Spinal cord (tissue), 10 donors: ENCODE data around the gene TENM3. TPM values are rescaled to one million over a fixed set of nuclear protein-coding genes. Genes with fewer than 3 reads are reported as not detected.

ENCODE experiments used
- DNase-seq, 6 donors: peaks; one replicate each; pipeline versions ENCODE4 v3.0.0 to v3.0.0-alpha.2; 2013 to 2015; ENCODE audit warnings: low spot score in 6 of 6, low read depth in 4 of 6
- H3K27ac ChIP-seq: one replicate; pipeline ENCODE4 v1.5.1; 2013; ENCODE audit warnings: low read depth, low read length, control low read depth
- H3K27me3 ChIP-seq: one replicate; pipeline ENCODE4 v1.6.1; 2013; ENCODE audit warnings: low read length; ENCODE audit not compliant: control insufficient read depth, insufficient read depth
- H3K36me3 ChIP-seq: one replicate; pipeline ENCODE4 v1.6.1; 2013; ENCODE audit warnings: low read length; ENCODE audit not compliant: control insufficient read depth, insufficient read depth
- H3K4me1 ChIP-seq: one replicate; pipeline ENCODE4 v1.6.1; 2013; ENCODE audit warnings: low read length; ENCODE audit not compliant: control insufficient read depth, insufficient read depth
- H3K4me3 ChIP-seq: one replicate; pipeline ENCODE4 v1.5.1; 2013; ENCODE audit warnings: low read depth, low read length, control low read depth
- H3K9me3 ChIP-seq: one replicate; pipeline ENCODE4 v1.6.1; 2013; ENCODE audit warnings: low read length; ENCODE audit not compliant: control insufficient read depth, insufficient read depth
- WGBS: methylation state at CpG from one replicate; pipeline ENCODE4 v1.1.5; 2013; ENCODE audit warnings: missing lambda C conversion rate; ENCODE audit not compliant: insufficient coverage; 5-methylcytosine and 5-hydroxymethylcytosine counted together
- polyA plus RNA-seq, 2 donors: library from polyadenylated mRNA; unstranded; fragments of 120-200 nt; gene quantifications; one replicate each; pipeline ENCODE4 v1.2.1, GENCODE V29; 2013; ENCODE audit not compliant: insufficient read length in 2 of 2
- total RNA-seq, 2 donors: library from RNA; depleted of rRNA in 1 of 2; stranded (reverse); fragments of 120-200 nt in 1 of 2; fragments of >200 nt in 1 of 2; gene quantifications; one replicate each; pipeline versions ENCODE4 v1.2.3 to v1.2.4, GENCODE V29; 2013 to 2014
- donor health status: healthy.

The TENM3 gene
- total and polyA plus RNA-seq, 4 donors, result 25.8 to 57.5 (median 38.7) TPM

DNA sequence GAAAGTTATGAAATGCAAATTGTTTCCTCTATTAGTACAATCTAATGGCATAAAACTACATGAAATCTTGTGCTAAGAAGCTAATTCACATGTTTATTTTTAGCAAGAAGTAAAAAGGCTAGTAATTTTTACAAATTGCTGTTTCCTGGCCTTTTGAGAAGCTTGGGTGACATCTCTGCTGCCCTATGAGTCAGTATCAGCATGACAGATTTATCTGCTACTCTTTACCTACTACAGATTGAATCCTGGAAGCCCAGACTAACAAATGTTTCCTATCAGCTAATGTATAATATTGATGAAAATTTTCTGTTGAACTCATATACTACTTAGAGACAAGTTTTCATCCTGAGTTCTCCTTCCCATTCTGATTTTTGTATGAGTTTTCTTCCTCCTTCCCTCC lies 441.6 kb downstream of the TENM3 start:
- H3K27me3 ChIP-seq, result no peaks in the 10 kb centered on the region
- H3K4me3 ChIP-seq, result no peak overlapping the region
- H3K4me1 ChIP-seq, result peaks cover 2% of the 10 kb centered on the region
- H3K36me3 ChIP-seq, result no peaks in the 10 kb centered on the region
- H3K27ac ChIP-seq, result no peak overlapping the region
- no peaks in the 10 kb centered on the region for H3K9me3 ChIP-seq
- no peak for DNase-seq

DNA sequence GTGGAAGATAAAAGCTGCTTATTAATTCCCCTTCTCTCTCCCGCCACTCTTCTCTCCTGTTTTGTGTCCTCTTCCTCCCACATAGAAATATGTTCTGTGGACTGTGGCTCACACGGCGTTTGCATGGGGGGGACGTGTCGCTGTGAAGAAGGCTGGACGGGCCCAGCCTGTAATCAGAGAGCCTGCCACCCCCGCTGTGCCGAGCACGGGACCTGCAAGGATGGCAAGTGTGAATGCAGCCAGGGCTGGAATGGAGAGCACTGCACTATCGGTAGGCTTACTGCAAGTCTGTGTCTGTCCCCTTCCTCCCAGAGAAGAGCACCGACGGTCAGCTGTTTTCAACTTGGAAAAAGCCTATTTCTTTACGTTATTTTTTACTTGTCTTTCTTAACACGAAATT lies 444.9 kb downstream of the TENM3 start:
- H3K9me3 ChIP-seq, result no peaks in the 10 kb centered on the region
- peaks cover 2% of the 10 kb centered on the region for H3K36me3 ChIP-seq
- no peak overlapping the region for H3K4me3 ChIP-seq
- no peaks in the 10 kb centered on the region for H3K4me1 ChIP-seq
- DNase-seq, result no peak
- WGBS, result 51% methylated on average over 9 of the region's 14 CpGs
- no peaks in the 10 kb centered on the region for H3K27me3 ChIP-seq
- H3K27ac ChIP-seq, result no peak overlapping the region

DNA sequence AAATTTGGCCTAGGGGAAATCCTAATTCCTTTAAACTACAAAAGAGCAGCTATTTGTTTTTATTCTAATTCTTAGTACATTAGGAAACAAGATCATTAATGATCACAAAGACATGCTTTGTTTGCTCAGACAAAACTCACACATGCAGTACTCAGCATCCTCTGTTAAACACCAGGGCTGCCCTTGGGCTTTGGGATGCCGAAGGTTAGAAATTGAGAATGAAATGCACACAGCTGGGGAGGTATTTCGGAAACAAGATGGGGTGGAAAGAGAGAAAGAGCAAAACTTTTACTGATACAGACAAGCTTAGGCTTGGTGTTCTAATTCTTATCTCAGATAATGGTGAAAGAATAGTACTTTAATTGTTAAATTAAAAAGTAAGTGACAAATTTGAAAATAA lies 451.3 kb downstream of the TENM3 start:
- H3K4me1 ChIP-seq, result no peaks in the 10 kb centered on the region
- H3K4me3 ChIP-seq, result no peak overlapping the region
- DNase-seq, result no peak
- H3K36me3 ChIP-seq, result peaks cover 2% of the 10 kb centered on the region
- no peaks in the 10 kb centered on the region for H3K9me3 ChIP-seq
- H3K27ac ChIP-seq, result no peak overlapping the region
- WGBS, result 100% methylated on average over 1 of the region's 2 CpGs
- no peaks in the 10 kb centered on the region for H3K27me3 ChIP-seq

DNA sequence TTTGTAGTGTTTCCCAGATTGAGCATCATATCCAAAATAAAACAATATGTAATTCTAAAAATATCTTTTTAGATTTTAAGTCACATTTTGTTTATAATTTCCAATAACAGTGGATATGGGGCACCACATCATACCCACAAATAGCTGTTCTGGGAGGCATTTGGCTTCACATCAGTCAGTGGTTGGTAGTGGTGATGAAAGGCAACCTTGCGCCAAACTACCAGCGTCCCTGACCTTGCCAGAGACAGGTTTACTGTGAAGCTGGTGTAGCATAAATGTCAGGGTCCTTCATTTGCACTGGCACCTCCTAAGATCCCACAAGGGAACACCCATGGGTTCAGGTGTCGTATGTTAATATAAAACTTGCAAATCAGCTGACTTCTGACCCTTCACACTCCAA lies 451.8 kb downstream of the TENM3 start:
- Histone ChIP-seq H3K4me1 (no peaks in the 10 kb centered on the region), H3K27ac (no peak overlapping the region), H3K36me3 (peaks cover under 1% of the 10 kb centered on the region), H3K9me3 (no peaks in the 10 kb centered on the region), H3K4me3 (no peak overlapping the region), H3K27me3 (no peaks in the 10 kb centered on the region)
- DNase-seq, result no peak
- 100% methylated on average over 1 of the region's 3 CpGs for whole genome bisulfite sequencing

DNA sequence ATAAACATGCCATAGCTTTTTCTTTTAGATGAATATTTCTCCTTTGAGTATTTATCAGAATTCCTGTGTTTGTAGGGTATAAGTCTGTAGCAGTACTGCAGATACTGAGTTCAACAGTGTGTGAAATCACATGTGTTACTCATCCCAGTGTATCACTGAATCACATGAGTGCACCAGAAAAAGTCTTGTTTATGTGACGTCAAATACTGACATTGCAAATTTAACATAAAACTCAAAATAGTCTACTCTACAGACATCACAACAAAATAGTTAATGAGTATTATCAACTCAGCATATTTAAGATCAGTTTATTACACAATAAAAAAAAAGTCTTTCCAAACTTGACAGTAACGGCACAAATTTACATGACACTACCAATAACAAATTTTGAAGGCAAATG lies 452.6 kb downstream of the TENM3 start:
- Histone ChIP-seq H3K9me3 (no peaks in the 10 kb centered on the region), H3K36me3 (no peaks in the 10 kb centered on the region), H3K27ac (no peak overlapping the region), H3K27me3 (no peaks in the 10 kb centered on the region), H3K4me1 (no peaks in the 10 kb centered on the region), H3K4me3 (no peak overlapping the region)
- no peak for DNase-seq
- WGBS, result no CpG with 5 or more reads among the region's 2 CpGs

DNA sequence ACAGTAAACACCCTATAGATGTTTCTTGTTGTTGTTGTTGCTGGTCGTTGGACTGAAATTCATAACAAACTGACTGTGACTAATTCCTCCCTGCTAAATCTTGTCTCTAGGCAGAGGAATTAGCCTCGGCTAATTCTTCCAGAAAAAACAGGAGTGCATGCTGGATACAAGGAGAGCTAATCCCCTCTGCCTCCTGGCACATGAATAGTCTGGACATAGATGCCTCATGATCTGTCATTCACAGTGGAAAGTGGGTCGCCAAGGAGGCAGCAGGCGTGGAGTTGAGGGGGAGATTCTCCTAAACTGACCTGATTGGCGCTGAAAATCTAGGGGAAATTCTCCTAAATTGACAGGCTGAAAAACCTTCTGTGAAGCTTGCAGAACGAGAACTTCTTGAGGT lies 453.9 kb downstream of the TENM3 start:
- WGBS, result 57% methylated on average over 4 of the region's 6 CpGs
- DNase-seq, result no peak
- Histone ChIP-seq H3K27ac (no peak overlapping the region), H3K9me3 (no peaks in the 10 kb centered on the region), H3K36me3 (no peaks in the 10 kb centered on the region), H3K4me1 (no peaks in the 10 kb centered on the region), H3K4me3 (no peak overlapping the region), H3K27me3 (no peaks in the 10 kb centered on the region)

DNA sequence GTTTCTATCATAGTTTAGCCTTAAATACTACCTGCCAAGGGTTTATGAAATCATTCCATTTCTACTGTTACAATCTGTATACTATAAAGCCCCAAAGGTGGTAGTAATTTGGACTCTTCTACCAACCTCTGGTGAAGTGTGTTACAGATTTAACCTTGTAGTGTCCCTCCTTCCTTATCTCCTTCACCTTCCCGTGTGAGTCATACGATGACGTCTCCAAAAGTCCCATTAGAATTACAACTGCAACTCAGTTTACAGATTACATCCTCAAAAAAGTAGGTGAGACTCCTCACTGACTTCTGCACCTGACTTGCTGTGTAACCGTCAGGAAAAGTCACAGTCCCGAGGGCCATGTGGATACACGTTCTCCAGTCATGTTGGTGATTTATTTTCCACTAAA lies 455.0 kb downstream of the TENM3 start:
- no peaks in the 10 kb centered on the region for H3K9me3 ChIP-seq
- H3K36me3 ChIP-seq, result no peaks in the 10 kb centered on the region
- H3K4me1 ChIP-seq, result no peaks in the 10 kb centered on the region
- no peak overlapping the region for H3K27ac ChIP-seq
- H3K27me3 ChIP-seq, result no peaks in the 10 kb centered on the region
- DNase-seq, result no peak
- 100% methylated on average over 1 of the region's 6 CpGs for WGBS
- no peak overlapping the region for H3K4me3 ChIP-seq

DNA sequence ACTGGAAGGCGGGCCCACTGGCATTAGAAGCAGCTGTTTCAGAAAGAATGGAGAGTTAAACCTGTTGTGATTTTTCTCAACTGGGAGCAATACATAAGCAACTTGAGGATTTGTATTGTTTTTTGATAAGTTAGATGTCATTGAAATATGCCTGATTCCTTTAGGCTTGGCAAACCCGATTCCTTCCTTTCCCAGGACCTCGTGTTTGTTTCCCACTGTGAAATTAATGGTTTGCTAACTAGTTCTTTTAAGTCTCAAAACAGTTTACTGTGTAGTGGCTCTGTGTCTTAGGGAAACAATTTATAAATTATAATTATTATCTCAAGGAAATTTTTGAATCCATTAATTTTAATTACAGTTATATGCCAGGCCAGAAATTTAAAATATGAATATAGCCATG lies 456.0 kb downstream of the TENM3 start:
- H3K27me3 ChIP-seq, result no peaks in the 10 kb centered on the region
- no peak overlapping the region for H3K4me3 ChIP-seq
- no peaks in the 10 kb centered on the region for H3K4me1 ChIP-seq
- no peaks in the 10 kb centered on the region for H3K36me3 ChIP-seq
- WGBS, result no CpG with 5 or more reads among the region's 3 CpGs
- no peak for DNase-seq
- no peak overlapping the region for H3K27ac ChIP-seq
- H3K9me3 ChIP-seq, result no peaks in the 10 kb centered on the region

DNA sequence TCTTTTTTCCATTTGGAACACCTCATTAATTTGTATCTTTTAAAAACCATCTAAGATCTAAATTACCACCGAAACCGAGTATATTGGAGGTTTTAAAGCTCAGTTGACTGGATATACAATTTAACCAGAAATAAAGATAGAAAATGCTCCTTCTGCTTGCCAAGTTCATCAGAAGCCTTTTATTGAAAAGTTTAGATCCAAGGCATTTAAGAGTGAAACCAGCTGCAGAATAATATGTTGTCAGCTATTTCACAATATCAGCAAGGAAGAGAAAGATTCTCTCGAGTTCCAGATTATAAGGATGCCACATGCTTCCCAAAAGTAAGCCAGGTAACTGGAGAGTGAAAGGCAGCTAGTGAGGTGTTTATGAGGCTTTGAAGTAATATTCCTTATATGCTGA lies 456.6 kb downstream of the TENM3 start:
- DNase-seq, result no peak
- Histone ChIP-seq H3K9me3 (no peaks in the 10 kb centered on the region), H3K27me3 (no peaks in the 10 kb centered on the region), H3K4me3 (no peak overlapping the region), H3K36me3 (no peaks in the 10 kb centered on the region), H3K27ac (no peak overlapping the region), H3K4me1 (no peaks in the 10 kb centered on the region)
- 60% methylated on average over 1 of the region's 3 CpGs for WGBS

DNA sequence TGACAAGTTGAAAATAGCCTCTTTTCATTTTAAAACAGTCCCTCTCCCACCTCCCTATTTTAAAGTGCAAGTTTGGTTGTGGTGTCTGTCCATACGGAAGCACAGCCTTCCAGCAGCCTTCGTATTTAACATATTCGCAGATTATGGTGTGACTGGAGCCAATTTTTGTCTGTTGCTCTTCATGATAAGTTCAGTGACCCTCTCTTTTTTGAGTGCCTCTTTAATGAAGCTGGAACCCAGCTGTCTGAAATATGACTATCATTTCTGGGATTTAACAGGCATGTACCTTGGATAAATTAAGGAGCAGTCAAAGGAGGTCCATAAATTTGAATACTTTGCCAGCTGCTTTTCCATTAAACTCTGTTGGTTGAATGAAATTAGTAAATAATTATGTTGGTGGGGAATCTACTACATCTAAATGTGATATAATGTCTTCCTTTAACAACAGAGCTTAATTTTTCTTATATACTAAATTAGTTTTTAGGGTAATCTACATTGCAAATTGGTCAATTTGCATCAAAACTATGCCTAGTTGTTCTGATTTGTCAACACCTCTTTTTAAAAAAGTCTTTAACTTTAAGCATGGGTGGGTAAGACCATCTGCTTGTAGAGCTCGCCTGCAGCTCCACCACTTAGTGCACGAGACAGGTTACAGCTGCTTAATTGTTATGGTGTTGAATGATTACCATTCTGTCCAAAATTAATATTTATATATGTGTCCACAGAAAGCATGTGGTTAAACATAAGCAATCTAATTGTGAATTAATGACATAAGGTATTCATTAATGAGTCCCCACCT lies 457.4 kb downstream of the TENM3 start:
- no peak overlapping the region for H3K27ac ChIP-seq
- no peaks in the 10 kb centered on the region for H3K9me3 ChIP-seq
- no CpG with 5 or more reads among the region's 5 CpGs for WGBS
- H3K4me1 ChIP-seq, result no peaks in the 10 kb centered on the region
- no peaks in the 10 kb centered on the region for H3K27me3 ChIP-seq
- H3K4me3 ChIP-seq, result no peak overlapping the region
- no peaks in the 10 kb centered on the region for H3K36me3 ChIP-seq
- peak in 2 of 6 donors; percentile 48 to 52 for DNase-seq
